ENCODE data around the gene PER3. TPM values are rescaled to one million over a fixed set of nuclear protein-coding genes. Genes with fewer than 3 reads are reported as not detected.

Gene PER3
- total and polyA plus RNA-seq, 9 of the 15 experiments (the other 6 are each of a cell fraction or from before 2014, with no cell fraction given), result 11.9 to 22.5 (median 14.6) TPM

- ATAC-seq, result no peak
- intact Hi-C loops (cut with micrococcal nuclease), result no loop called here
- H3K9ac ChIP-seq (ENCODE audit: insufficient read depth in 1 of 2, low read depth in 2 of 2, low read length in 2 of 2), result no peak overlapping the region
- POLR2A ChIA-PET, result interaction anchor here (1.2 kb wide), 1 partner anchor 75 kb away, joined by 4 read pairs; the partner anchor contains the start of gene VAMP3
- no TSS peak for BruUV-seq (replicated peaks)
- peaks cover 0 to 5% of the 10 kb centered on the region in 2 experiments; a peak in 3 of 5 replicates for H3K4me1 ChIP-seq (replicated peaks in 1 of 2; ENCODE audit: control insufficient read depth in 2 of 2, insufficient read depth in 2 of 2, low read length in 2 of 2)
- H2AFZ ChIP-seq (ENCODE audit: low read depth, low read length), result no peak overlapping the region
- peaks cover 27% of the 10 kb centered on the region for H3K36me3 ChIP-seq (ENCODE audit: control insufficient read depth, insufficient read depth, low read length)
- no peak overlapping the region for H3K27ac ChIP-seq (ENCODE audit: extremely low read depth, low read depth, low read length)
- H3K9me3 ChIP-seq (replicated peaks; ENCODE audit: control insufficient read depth, insufficient read depth, low read depth, low read length), result 0 out of 2 replicates have a peak, but pooled peaks cover 1% of the 10 kb centered on the region
- H3K79me2 ChIP-seq (ENCODE audit: control insufficient read depth, insufficient read depth, low read length), result no peaks in the 10 kb centered on the region
- H3K9me1 ChIP-seq (ENCODE audit: control insufficient read depth, insufficient read depth, low read length), result no peaks in the 10 kb centered on the region
- H3K4me2 ChIP-seq (ENCODE audit: insufficient read depth, low read length), result no peak overlapping the region
- DNase-seq (ENCODE audit: extremely low read depth in 1 of 4, low spot score in 3 of 4), result no peak
- WGBS (ENCODE audit: insufficient coverage, low coverage, missing lambda C conversion rate), result no CpG with 5 or more reads among the region's 2 CpGs
- no peaks in the 10 kb centered on the region for H3K27me3 ChIP-seq (ENCODE audit: control insufficient read depth in 2 of 2, insufficient read depth in 2 of 2, low read length in 2 of 2)
- CTCF ChIA-PET (ENCODE audit: low intra/inter-chr PET ratio), result no interaction called here
- no peak for TF ChIP-seq FOXO4 (CRISPR knock-in tag; IDR thresholded peaks at IDR 0.05)
- no peaks in the 10 kb centered on the region for H4K20me1 ChIP-seq (replicated peaks; ENCODE audit: control insufficient read depth, insufficient read depth, low read length)
- FAIRE-seq, result no peak
- in situ Hi-C loops (cut with MboI), result no loop called here
- H3K4me3 ChIP-seq, result no peak overlapping the region
These were observed 61.7 kb downstream of the PER3 start for GRCh38 chr1:7845761-7846160.

- FAIRE-seq (no peak), ATAC-seq (no peak), DNase-seq (ENCODE audit: extremely low read depth in 1 of 4, low spot score in 3 of 4) (no peak)
- H3K9ac ChIP-seq (ENCODE audit: insufficient read depth in 1 of 2, low read depth in 2 of 2, low read length in 2 of 2), result no peak overlapping the region
- no peak overlapping the region for H3K27ac ChIP-seq (ENCODE audit: extremely low read depth, low read depth, low read length)
- peaks cover 2 to 8% of the 10 kb centered on the region in 2 experiments; a peak in 3 of 5 replicates for H3K4me1 ChIP-seq (replicated peaks in 1 of 2; ENCODE audit: control insufficient read depth in 2 of 2, insufficient read depth in 2 of 2, low read length in 2 of 2)
- no peaks in the 10 kb centered on the region for H3K9me1 ChIP-seq (ENCODE audit: control insufficient read depth, insufficient read depth, low read length)
- no peaks in the 10 kb centered on the region for H3K9me3 ChIP-seq (replicated peaks; ENCODE audit: control insufficient read depth, insufficient read depth, low read depth, low read length)
- no peak overlapping the region for H3K4me3 ChIP-seq
- in situ Hi-C loops (cut with MboI), result no loop called here
- no peaks in the 10 kb centered on the region for H3K27me3 ChIP-seq (ENCODE audit: control insufficient read depth in 2 of 2, insufficient read depth in 2 of 2, low read length in 2 of 2)
- BruUV-seq (replicated peaks), result no TSS peak
- POLR2A ChIA-PET, result interaction anchor here (0.6 to 1.2 kb wide), 2 partner anchors 76 to 99 kb away, joined by 3 to 4 read pairs; partner anchors contain the start of gene VAMP3
- no peak overlapping the region for H2AFZ ChIP-seq (ENCODE audit: low read depth, low read length)
- no peaks in the 10 kb centered on the region for H3K79me2 ChIP-seq (ENCODE audit: control insufficient read depth, insufficient read depth, low read length)
- 25% methylated on average over 7 of the region's 7 CpGs for WGBS (ENCODE audit: insufficient coverage, low coverage, missing lambda C conversion rate)
- TF ChIP-seq RAD51 (IDR thresholded peaks at IDR 0.05; ENCODE audit: borderline replicate concordance, low read depth), result no peak
- no peak for TF ChIP-seq MXD1 (CRISPR knock-in tag; IDR thresholded peaks at IDR 0.05; ENCODE audit: borderline replicate concordance, poor library complexity, severe bottlenecking)
- no peak for TF ChIP-seq NR2C1 (IDR thresholded peaks at IDR 0.05)
- TF ChIP-seq NR2C1 (tag; IDR thresholded peaks at IDR 0.05), result no peak
- no peak for TF ChIP-seq ZNF384 (IDR thresholded peaks at IDR 0.05; ENCODE audit: low read depth, low read length)
- no peak for TF ChIP-seq FOXK2 (conservative IDR thresholded peaks at IDR 0.05 in 1 of 2, IDR thresholded peaks at IDR 0.05 in 1 of 2; ENCODE audit: low read depth in 2 of 2)
- intact Hi-C loops (cut with micrococcal nuclease), result no loop called here
- no peaks in the 10 kb centered on the region for H4K20me1 ChIP-seq (replicated peaks; ENCODE audit: control insufficient read depth, insufficient read depth, low read length)
- H3K4me2 ChIP-seq (ENCODE audit: insufficient read depth, low read length), result no peak overlapping the region
- CTCF ChIA-PET (ENCODE audit: low intra/inter-chr PET ratio), result no interaction called here
- peaks cover 20% of the 10 kb centered on the region for H3K36me3 ChIP-seq (ENCODE audit: control insufficient read depth, insufficient read depth, low read length)
These were observed 62.6 kb downstream of the PER3 start for GRCh38 chr1:7846656-7847055.

All from K562 (cell line).